BJ (cell line): ENCODE data around the gene PDPN. TPM values are rescaled to one million over a fixed set of nuclear protein-coding genes. Genes with fewer than 3 reads are reported as not detected.

Source experiments
- CTCF ChIA-PET: fragments of 350-600 bp; formaldehyde crosslinking; extraction: SDS; loops from one replicate; lab custom pipeline; 2021; ENCODE audit warnings: antibody characterized with exemption, inconsistent platforms; lab: Yijun Ruan, JAX
- POLR2A ChIA-PET: fragments of 300-600 bp; sonication (Branson Sonifier 250); formaldehyde crosslinking; extraction: SDS; loops from one replicate; lab custom pipeline; 2021; ENCODE audit warnings: antibody characterized with exemption; lab: Charles Lee
- DNase-seq: peaks from one replicate; pipeline ENCODE4 v3.0.0-alpha.2; 2011; ENCODE audit warnings: low read depth
- H3K27me3 ChIP-seq: 2 replicates; pipeline ENCODE4 v1.6.0; 2011; ENCODE audit warnings: low read length; ENCODE audit not compliant: control insufficient read depth, insufficient read depth
- H3K36me3 ChIP-seq: 2 replicates; pipeline ENCODE4 v1.5.1; 2011; ENCODE audit warnings: low read length; ENCODE audit not compliant: control insufficient read depth, insufficient read depth
- H3K4me3 ChIP-seq: 2 replicates; pipeline ENCODE4 v1.5.1; 2011; ENCODE audit warnings: low read depth, mild to moderate bottlenecking, control low read depth, low read length
- polyA plus RNA-seq: library from polyadenylated mRNA; depleted of rRNA; stranded (reverse); fragments of >200 nt; gene quantifications from 2 replicates; pipeline ENCODE4 v1.2.3, GENCODE V29; 2011
- TF ChIP-seq, protein P1 (sequence below): IDR thresholded peaks from 2 replicates; pipeline ENCODE4 v1.5.1; 2011; ENCODE audit warnings: low read depth, mild to moderate bottlenecking, control low read depth, inconsistent platforms, low read length, moderate library complexity; ENCODE audit not compliant: insufficient read depth

The PDPN gene
- polyA plus RNA-seq, 1 experiment: 0.33 TPM

DNA sequence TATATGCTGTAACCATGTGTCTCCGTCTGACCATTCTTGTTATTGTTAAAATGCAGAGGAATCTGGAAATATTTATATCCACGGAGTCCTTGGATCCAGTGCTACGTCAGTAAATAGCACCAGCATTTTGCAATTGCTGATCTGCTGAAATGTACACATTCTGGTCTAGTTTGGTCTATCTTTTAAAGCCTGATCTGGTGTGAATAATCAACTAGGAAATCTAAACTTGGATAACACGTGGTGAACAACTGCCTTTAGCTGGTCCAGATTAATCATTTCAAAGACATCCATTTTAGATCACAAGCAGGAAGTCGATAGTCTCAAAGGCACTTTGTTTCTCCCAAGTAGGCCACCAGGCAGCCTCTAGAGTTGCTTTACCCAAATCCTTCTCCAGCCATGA, 32.6 kb downstream of the PDPN start:
- Histone ChIP-seq H3K27me3 (no peaks in the 10 kb centered on the region), H3K4me3 (no peak overlapping the region), H3K36me3 (no peaks in the 10 kb centered on the region)
- DNase-seq: no peak
- CTCF ChIA-PET: no interaction called here
- TF ChIP-seq, protein P1, sequence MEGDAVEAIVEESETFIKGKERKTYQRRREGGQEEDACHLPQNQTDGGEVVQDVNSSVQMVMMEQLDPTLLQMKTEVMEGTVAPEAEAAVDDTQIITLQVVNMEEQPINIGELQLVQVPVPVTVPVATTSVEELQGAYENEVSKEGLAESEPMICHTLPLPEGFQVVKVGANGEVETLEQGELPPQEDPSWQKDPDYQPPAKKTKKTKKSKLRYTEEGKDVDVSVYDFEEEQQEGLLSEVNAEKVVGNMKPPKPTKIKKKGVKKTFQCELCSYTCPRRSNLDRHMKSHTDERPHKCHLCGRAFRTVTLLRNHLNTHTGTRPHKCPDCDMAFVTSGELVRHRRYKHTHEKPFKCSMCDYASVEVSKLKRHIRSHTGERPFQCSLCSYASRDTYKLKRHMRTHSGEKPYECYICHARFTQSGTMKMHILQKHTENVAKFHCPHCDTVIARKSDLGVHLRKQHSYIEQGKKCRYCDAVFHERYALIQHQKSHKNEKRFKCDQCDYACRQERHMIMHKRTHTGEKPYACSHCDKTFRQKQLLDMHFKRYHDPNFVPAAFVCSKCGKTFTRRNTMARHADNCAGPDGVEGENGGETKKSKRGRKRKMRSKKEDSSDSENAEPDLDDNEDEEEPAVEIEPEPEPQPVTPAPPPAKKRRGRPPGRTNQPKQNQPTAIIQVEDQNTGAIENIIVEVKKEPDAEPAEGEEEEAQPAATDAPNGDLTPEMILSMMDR: no peak
- POLR2A ChIA-PET: no interaction called here

DNA sequence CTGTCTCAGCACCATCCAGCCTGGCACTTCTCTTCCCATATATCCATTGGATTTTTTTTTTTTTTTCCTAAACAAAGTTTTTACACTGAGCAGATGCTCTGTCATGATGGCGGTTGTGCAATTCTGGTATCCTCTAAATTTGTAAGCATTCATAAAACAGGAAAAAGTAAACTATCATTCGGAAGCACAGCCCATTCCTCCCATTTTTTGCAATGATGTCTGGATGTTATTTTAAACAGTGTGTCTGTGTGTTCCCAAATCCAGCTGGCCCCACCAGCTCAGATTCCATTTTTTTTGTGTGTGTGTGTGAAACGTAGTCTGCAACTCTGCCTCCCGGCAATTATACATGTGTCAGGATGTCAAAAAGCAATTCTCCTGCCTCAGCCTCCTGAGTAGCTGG, 33.5 kb downstream of the PDPN start:
- H3K36me3 ChIP-seq: no peaks in the 10 kb centered on the region
- TF ChIP-seq, protein P1: no peak
- no peaks in the 10 kb centered on the region for H3K27me3 ChIP-seq
- ChIA-PET POLR2A (no interaction called here), CTCF (no interaction called here)
- peak; percentile 26 for DNase-seq
- H3K4me3 ChIP-seq: no peak overlapping the region

DNA sequence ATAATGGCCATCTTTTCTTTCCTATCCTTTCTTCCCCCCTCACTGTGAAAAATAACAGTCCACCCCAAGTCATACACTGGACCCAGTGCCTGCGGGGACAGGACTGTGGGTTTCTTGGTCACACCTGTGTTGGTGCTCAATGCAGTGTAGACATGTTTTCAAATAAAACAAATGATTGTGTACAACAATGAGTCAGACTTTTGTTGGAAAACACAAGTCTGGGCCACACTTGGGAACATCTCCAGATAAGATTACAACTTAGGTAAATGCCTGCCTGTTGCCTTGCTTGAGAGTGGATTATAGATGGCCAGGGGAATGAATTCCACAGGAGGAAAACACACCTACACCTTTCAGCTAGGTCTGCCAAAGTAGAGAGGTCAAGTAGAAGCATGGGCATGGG, 34.1 kb downstream of the PDPN start:
- no peaks in the 10 kb centered on the region for H3K27me3 ChIP-seq
- no peak for DNase-seq
- no peaks in the 10 kb centered on the region for H3K36me3 ChIP-seq
- TF ChIP-seq, protein P1: no peak
- POLR2A ChIA-PET: no interaction called here
- CTCF ChIA-PET: no interaction called here
- no peak overlapping the region for H3K4me3 ChIP-seq

DNA sequence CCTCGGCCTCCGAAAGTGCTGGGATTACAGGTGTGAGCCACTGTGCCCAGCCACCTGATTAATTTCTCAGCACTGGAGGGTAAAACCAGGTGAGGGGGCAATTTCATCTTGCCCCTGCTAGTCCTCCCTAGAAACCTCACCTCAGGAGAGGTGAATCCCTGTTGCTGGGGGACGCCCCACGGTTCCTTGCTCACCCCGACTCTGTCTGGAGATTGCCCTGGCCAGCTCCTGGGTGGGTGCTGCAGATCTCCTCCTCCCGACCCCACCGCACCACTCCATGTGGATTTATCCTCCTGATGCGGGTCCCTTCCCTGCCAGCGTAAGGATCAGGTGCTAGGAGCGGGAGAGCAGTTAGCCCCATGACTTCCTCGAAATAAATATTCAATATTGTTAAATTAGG, 34.9 kb downstream of the PDPN start:
- Histone ChIP-seq H3K4me3 (no peak overlapping the region), H3K27me3 (no peaks in the 10 kb centered on the region), H3K36me3 (no peaks in the 10 kb centered on the region)
- ChIA-PET CTCF (no interaction called here), POLR2A (no interaction called here)
- no peak for DNase-seq
- TF ChIP-seq, protein P1: no peak

DNA sequence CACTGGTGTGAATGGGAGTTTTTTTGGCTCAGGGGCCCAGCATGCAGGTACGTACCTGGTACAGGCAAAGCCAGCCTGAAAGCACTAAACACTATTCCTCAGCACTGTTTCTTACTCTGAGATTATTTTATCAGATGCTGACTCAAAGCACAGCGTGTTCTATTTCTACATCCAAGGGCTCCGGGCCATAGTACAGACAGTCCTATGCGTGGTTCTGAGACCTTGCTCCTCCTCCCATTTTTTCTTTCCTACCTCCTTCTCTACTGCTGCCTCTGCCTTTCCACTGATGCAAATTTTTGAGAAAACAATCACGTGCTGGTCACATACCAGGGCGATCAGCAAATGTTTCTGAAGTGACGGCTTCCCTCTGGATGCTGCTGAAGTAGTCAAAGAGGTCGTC, 36.3 kb downstream of the PDPN start:
- Histone ChIP-seq H3K4me3 (no peak overlapping the region), H3K27me3 (no peaks in the 10 kb centered on the region), H3K36me3 (no peaks in the 10 kb centered on the region)
- DNase-seq: no peak
- POLR2A ChIA-PET: no interaction called here
- TF ChIP-seq, protein P1: no peak
- CTCF ChIA-PET: no interaction called here
